ENCODE results near the gene ZSCAN21.

DNA sequence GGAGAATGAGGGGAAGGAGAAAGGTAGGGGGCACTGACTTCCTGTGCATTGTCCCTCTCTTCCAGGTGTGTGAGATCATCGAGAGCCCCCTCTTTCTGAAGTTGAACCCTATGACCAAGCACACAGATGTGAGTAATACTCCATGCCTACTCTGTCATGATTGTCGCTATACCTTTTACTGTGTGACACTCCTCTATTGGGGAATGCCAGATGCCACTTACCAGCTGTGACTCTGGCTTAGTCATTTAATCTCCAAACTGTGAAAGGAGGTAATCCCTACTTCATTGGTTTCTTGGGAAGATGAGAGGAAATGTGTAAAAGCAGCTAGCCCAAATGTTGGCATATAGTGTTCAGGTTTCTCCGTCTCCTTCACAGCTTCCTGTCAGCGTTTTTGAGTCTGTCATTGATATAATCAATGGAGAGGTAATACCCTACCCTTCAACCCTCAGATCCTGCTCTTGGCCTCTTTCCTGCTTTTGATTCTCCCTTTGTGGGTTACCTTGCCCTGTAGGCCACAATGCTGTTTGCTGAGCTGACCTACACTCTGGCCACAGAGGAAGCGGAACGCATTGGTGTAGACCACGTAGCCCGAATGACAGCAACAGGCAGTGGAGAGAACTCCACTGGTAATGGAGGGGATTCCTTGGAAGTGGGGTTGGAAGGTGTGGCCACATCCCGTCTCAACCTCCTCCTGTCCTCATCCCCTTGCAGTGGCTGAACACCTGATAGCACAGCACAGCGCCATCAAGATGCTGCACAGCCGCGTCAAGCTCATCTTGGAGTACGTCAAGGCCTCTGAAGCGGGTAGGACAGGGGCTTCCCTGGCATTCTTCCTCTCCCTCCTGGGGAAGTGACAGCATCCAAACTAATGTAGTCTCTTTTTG, 41.2 kb downstream of the ZSCAN21 start:
- TF ChIP-seq CTCF (IDR thresholded peaks at IDR 0.05; ENCODE audit: extremely low read depth in 1 of 2, insufficient read depth in 1 of 2, low read depth in 1 of 2, low read length in 2 of 2) (no peak), POLR2AphosphoS5 (IDR thresholded peaks at IDR 0.05; ENCODE audit: insufficient read depth, low read depth, low read length) (no peak), EZH2 (IDR thresholded peaks at IDR 0.05; ENCODE audit: borderline replicate concordance, low read depth, low read length, severe bottlenecking) (no peak), POLR2A (IDR thresholded peaks at IDR 0.05; ENCODE audit: low read depth, low read length) (no peak), GATA2 (IDR thresholded peaks at IDR 0.05; ENCODE audit: insufficient read depth, insufficient read length, low read depth, low read length) (no peak), MYC (IDR thresholded peaks at IDR 0.05; ENCODE audit: low read depth, low read length) (no peak)
- TF ChIP-seq, protein P1, sequence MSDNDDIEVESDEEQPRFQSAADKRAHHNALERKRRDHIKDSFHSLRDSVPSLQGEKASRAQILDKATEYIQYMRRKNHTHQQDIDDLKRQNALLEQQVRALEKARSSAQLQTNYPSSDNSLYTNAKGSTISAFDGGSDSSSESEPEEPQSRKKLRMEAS (IDR thresholded peaks at IDR 0.05; ENCODE audit: insufficient read depth, insufficient read length) = no peak
